Nucleus accumbens (tissue), 56 donors: ENCODE measurements around the gene IGLL1.
A peak's percentile ranks its signal among the peaks of the same experiment; 100 is the strongest.
"Not testable (repeated sequence)": the region's sequence is repeated elsewhere in the genome, so short reads cannot be mapped to it uniquely, and the experiment has no call there.

Experiments used
- DNase-seq, 56 donors: peaks; one replicate each; lab custom pipeline; 2025; lab: John Stamatoyannopoulos, UW

Gene IGLL1

GRCh38 chr22:23595904-23596303 is 15.8 kb upstream of the IGLL1 start:
- not testable (repeated sequence) for DNase-seq

GRCh38 chr22:23591846-23592245 is 11.8 kb upstream of the IGLL1 start:
- no peak for DNase-seq

DNA sequence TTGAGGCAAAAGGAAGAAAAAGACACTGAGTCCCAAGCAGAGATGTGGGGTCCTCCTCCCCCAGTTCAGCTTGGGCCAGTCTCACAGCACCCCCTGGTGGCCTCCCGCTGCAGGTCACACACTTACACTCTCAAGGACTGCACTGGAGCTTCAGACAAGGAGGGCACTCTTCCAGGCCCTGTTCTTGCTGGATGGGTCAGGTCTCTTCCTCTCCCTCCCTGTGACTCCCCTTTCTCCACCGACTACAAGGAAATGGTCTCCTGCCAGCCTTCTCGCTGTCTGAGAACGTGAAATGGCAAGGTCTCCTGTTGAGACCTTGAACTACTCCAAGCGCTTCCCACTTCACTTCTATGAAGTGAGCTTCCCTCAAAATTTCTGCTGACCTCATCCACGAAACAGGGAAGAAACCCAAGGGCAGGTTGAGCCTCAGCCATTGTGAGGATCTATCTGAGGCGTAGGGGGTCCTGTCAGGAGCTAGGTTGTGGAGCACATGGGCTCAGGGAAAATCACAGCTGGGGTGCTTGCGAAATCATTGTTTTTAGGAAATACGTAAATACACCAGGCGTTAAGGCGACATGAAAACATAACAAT is 11.2 kb upstream of the IGLL1 start:
- peak in 44 of 56 donors; percentile 4 to 79 (median 28) for DNase-seq

DNA sequence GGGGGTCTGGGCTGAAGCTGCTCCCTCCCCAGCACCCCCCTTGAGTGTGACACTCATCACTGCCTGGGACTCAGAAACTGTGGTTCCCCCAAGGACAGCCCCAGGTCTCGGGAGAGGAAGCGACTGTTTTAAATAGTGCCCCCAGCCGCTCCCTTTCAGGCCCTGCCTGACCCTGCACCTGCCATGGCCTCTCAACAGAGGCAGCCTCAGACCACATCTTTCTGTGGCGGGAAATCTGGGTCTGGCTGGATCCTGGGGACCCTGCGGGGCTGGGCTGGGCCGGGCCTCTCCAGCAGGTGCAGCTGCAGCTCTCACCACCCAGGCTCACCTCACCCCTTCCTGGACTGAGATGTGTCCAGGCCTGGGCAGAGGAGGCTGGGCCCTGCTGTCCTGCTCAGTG is 3.7 kb upstream of the IGLL1 start:
- DNase-seq, result no peak

GRCh38 chr22:23583153-23583552 is 3.1 kb upstream of the IGLL1 start:
- no peak for DNase-seq

DNA sequence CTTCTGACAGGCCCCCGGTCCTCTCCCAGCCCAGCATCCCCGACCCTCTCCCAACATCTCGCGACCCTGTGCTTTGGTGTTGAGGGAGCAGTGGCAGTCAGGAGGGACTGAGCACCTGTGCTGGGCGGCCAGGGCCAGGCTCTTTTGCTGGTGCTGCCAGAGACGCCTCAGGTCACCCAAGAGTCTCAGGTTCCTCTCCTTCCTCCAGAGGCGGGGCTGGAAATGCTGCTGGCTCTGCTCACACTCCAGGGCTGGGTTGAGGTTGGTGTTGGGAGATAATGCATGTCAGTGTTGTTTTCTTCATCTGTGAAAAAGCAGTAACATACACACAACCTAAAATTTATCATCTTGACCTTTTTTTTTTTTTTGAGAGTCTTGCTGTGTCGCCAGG is 1.2 kb upstream of the IGLL1 start:
- no peak for DNase-seq

DNA sequence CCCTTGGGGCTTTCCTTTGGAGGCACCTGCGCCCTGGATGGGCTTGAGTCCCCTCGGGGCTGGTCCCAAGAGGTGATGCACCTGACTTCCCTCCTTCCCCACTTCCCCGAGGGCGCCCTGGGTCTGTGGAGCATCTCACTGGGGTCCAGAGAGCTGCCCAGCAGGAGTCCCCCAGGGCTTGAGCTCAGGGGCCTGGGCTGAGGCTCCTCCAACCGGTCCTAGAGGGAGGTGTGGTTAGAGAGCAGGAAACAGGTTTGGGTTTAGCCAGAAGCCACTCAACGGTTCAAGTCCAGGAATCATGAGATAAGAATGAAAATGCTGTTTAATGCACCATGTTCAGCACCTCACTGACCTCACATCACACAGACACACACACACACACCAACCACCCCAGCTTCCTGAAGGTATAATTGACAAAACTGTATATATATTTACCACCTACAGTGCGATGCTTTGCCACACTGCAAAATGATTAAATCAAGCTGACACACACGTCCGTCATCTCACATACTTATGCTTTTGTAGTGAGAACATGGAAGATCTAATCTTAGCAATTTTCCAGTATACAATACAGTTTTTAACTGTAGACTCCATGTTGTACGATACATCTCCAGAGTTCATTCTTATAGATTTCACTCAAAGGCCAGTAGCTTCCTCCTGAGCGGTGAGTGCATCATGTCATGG is 628 bp upstream of the IGLL1 start:
- no peak for DNase-seq

- no peak for DNase-seq
These were observed 810 bp downstream of the IGLL1 start for GRCh38 chr22:23579280-23579679.

GRCh38 chr22:23578306-23578705 is 1.8 kb downstream of the IGLL1 start:
- DNase-seq, result no peak

DNA sequence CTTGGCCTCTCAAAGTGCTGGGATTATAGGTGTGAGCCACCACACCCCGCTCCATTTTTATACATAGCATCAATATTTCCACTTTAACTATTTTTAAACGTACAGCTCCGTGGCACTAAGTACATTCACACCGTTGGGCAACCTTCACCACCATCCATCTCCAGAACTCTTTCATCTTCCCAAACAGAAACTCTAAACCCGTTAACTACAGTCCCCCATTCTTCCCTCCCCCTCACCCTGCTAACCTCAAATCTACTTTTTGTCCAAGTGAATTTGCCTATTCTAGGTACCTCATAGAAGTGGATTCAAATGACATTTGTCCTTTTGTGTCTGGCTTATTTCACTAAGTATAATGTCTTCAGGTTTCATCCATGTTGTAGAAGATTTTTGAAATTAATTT is 3.4 kb downstream of the IGLL1 start:
- DNase-seq, result no peak

DNA sequence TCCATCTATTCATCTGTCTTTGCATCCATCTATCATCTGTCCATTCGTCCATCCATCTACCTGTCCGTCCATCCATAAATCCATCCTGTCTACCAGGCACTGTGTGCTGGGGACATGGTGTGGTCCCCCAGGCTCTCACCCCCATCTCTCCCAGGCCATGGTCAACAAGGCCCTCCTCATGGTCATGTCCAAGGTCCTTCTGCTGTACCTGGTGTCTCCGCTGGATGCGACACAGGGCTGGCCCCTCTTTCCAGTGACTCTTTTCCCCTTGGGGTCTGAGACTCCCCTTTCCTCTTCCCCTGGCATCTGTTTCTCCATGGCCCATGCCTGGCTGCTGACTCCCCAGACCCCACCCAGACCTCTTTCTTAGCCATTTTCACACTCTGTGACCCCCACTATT is 4.5 kb downstream of the IGLL1 start:
- DNase-seq, result no peak

DNA sequence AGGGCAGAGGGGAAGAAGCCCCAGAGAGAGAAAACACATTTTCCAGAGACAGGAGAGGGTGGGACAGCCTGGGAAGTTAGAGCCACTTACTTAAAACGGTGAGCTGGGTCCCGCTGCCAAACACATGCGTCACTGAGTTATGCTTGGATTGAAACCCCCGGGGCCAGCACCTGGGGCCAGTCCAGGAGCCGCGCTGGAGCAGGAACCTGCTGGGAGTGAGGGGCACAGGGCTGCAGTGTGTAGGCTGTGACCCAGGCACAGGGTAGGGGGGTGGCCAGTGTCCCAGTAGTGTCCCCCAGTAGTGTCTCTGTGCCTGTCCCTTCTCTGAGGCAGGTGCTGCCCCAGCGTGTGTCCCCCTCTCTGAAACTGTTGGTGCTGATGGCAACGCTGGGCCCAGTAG is 5.2 kb downstream of the IGLL1 start:
- no peak for DNase-seq

DNA sequence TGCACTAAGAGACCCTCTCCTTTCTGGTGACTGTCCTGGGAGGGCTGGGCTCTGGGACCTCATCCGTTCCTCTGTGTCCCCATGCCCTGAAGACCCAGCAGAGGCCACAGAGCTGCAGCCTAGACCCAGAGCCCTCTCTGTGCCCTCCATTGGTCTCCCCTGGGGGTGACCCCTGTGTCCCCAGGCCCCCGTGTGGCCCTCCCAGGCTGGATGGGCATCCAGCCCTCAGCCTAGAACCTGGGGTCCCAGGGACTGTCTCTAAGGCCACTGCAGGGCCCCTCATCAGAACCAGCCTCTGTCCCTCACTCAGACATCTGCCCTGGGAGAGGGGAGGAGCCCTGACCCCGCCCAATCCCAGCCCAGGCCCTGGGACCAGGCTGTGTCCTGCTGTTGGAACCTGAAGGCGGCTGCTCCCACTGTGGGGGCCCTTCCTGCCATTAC is 5.7 kb downstream of the IGLL1 start:
- no peak for DNase-seq

- DNase-seq, result not testable (repeated sequence)
These were observed 6.3 kb downstream of the IGLL1 start for GRCh38 chr22:23573701-23574235.

GRCh38 chr22:23573106-23573505 is 7.0 kb downstream of the IGLL1 start:
- DNase-seq, result not testable (repeated sequence)

GRCh38 chr22:23571486-23571885 is 8.6 kb downstream of the IGLL1 start:
- DNase-seq, result no peak

- DNase-seq, result no peak
These were observed 9.4 kb downstream of the IGLL1 start for GRCh38 chr22:23570681-23571080.

DNA sequence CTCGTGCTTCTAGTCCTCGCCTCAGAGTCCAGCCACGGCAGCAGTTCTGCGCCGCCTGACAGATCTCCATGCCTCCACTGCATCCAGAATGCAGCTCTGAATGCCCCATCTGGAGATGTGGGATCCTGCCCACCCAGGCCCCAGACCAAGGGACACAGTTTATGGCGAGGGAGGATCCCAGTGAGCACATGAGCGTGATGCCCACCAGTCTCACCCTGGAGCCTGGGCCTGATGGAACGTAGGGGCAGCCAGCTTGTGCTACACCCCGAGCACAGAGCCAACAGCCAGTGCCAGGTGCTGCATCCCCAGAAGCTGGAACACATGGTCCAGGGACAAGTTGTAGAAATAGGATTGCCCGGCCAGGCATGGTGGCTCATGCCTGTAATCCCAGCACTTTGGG is 10.4 kb downstream of the IGLL1 start:
- no peak for DNase-seq

GRCh38 chr22:23569291-23569690 is 10.8 kb downstream of the IGLL1 start:
- DNase-seq, result no peak

- peak in 1 of 56 donors; percentile 49 for DNase-seq
These were observed 13.2 kb downstream of the IGLL1 start for GRCh38 chr22:23566705-23567475.

DNA sequence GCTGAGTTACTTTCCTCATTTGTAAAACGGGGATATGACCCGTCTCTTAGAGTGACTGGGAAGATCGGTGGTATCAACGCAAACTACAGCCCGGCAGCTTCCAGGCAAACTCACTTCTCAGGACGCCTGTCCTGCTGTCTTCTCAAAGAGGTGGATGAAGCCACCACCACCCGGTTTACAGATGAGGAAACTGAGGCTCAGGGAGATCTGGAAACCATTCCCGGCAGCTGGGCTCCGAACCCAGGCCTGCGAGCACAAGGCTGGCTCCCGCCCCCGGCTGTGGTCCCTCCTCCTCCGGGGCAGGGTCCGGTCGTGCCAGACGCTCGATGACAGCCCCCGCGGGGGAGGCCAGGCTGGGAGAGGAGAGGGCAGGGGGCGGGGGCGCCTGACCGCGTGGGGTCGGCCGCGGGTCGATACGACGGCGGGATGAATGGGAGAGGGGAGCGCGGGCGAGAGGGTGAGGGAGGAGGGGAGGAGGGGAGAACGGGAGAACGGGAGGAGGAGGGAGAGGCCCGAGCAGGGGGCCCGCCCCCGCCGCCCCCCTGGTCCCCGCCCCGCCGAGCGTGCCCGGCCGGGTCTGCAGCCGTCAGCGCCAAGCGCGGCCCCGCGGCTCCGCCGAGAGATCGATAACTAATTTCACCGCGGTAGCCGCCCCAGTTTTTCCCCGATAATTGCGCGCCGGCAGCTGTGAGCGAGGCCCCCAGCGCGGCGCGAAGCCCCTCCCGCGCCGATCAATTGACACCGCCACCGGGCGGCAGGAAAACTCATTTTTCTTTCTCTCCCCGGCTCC is 14.0 kb downstream of the IGLL1 start:
- peak in 2 of 56 donors; percentile 12 to 53 for DNase-seq
